OCI-LY1 (cell line): Measurements from ENCODE around the gene UBTD2.

Experiments used
- CTCF ChIP-seq: fragments of 200-600 bp; sonication (generic), shearing (Covaris generic); IDR thresholded peaks from 2 replicates; pipeline ENCODE4 v1.5.1; 2017; ENCODE audit warnings: mild to moderate bottlenecking, antibody characterized with exemption, low read length, moderate library complexity, mixed read lengths
- EZH2 ChIP-seq: fragments of 200-600 bp; sonication (generic), shearing (Covaris generic); IDR thresholded peaks from 2 replicates; pipeline ENCODE4 v1.8.0; 2017; ENCODE audit warnings: borderline replicate concordance, mixed run types, mild to moderate bottlenecking, antibody characterized with exemption, low read length, moderate library complexity, mixed read lengths

GRCh38 chr5:172168311-172168710, 115.3 kb downstream of the UBTD2 start:
- no peak for TF ChIP-seq CTCF
- no peak for TF ChIP-seq EZH2
